Activated naive CD8-positive, alpha-beta T cell treated with anti-CD3 and anti-CD28 coated beads, Interleukin-2, amount 50 U/mL, for 24 hours (primary cell): ENCODE results near the gene SHISA6.

Experiments used
- ATAC-seq: fragments of 150-1000 bp; cut with Tn5 transposase; one replicate; pipeline ENCODE4 v1.10.0; 2021
- DNase-seq: peaks from one replicate; pipeline ENCODE4 v3.0.0; 2021
- H3K27ac Mint-ChIP-seq: one replicate; pipeline ENCODE4 v1.8.0; 2021; ENCODE audit warnings: mild to moderate bottlenecking, mixed read lengths
- H3K27me3 Mint-ChIP-seq: one replicate; pipeline ENCODE4 v1.8.0; 2021; ENCODE audit warnings: mixed read lengths
- H3K36me3 Mint-ChIP-seq: one replicate; pipeline ENCODE4 v1.8.0; 2021; ENCODE audit warnings: low read depth, mixed read lengths
- H3K4me1 Mint-ChIP-seq: one replicate; pipeline ENCODE4 v1.8.0; 2021; ENCODE audit warnings: mixed read lengths
- H3K4me3 Mint-ChIP-seq: one replicate; pipeline ENCODE4 v1.8.0; 2021; ENCODE audit warnings: mild to moderate bottlenecking, moderate library complexity, mixed read lengths
- H3K9me3 Mint-ChIP-seq: one replicate; pipeline ENCODE4 v1.8.0; 2021; ENCODE audit warnings: mixed read lengths

The SHISA6 gene

DNA sequence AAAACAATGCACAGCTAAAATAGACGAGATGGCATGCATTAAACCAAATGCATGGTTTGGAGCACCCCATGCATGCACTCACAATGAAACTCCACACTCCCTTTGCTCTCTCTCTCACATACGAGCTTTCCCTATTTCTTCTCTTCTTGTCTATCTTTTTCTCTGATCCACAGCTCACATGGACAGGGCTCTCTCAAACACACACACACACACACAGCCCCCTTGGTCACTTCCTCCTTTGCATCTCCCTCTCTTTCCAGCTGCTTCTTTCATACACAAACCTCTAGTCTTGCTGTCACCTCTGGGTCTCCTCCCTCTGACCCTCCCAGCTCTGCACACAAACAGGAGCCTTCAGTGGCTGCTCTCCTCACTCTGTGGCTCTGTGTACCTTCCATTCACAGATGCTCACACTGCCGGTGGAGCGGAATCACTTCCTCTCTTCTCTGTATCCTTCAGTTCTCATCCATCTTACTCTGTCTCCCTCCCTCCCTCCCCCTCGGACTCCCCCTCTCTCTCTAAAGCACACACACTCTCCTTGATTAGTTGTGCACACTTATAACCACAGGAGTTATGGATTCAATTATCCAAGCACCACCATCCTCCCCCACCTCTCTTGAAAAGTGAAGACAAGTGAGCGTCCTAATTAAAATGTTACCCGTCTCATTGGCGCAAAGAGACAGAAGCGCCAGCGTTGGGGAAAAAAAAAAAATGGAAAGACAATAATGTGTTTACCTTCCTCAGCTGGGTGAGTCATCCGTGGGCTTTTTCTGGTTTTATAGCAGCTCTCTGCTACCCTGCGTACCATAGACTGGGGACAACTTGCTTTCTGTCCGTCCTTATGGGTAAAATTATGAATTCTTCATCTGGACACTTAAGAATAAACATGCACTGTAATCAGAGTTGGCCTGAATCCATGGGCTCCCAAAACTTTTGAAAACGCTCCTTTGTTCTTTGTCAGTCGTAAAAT lies 90.8 kb downstream of the SHISA6 start:
- no peak for ATAC-seq
- H3K9me3 Mint-ChIP-seq = no peaks in the 10 kb centered on the region
- H3K36me3 Mint-ChIP-seq = no peaks in the 10 kb centered on the region
- no peaks in the 10 kb centered on the region for H3K4me1 Mint-ChIP-seq
- no peak overlapping the region for H3K27ac Mint-ChIP-seq
- H3K4me3 Mint-ChIP-seq = no peak overlapping the region
- DNase-seq = no peak
- H3K27me3 Mint-ChIP-seq = no peaks in the 10 kb centered on the region

DNA sequence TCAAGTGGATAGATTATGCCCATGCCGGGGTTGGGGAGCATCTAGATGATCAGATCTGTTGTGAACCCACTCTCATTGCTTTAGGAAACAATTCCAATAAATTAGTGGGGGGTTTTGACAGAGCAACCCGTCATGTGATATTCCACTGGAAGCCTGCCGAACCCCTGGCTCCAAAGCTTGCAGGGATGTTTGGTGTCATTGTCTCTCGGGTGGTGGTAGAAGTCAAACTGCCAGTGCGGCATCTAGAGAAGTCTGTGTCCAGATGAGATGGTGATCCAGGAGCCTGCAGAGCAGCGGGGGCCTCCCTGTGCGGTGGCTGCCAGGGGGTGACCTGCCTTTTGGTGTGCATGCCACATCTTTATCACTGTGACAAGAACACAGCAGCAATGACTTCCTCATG lies 91.7 kb downstream of the SHISA6 start:
- H3K27ac Mint-ChIP-seq = no peak overlapping the region
- ATAC-seq = no peak
- H3K36me3 Mint-ChIP-seq = no peaks in the 10 kb centered on the region
- DNase-seq = no peak
- no peaks in the 10 kb centered on the region for H3K27me3 Mint-ChIP-seq
- no peaks in the 10 kb centered on the region for H3K4me1 Mint-ChIP-seq
- no peaks in the 10 kb centered on the region for H3K9me3 Mint-ChIP-seq
- no peak overlapping the region for H3K4me3 Mint-ChIP-seq

DNA sequence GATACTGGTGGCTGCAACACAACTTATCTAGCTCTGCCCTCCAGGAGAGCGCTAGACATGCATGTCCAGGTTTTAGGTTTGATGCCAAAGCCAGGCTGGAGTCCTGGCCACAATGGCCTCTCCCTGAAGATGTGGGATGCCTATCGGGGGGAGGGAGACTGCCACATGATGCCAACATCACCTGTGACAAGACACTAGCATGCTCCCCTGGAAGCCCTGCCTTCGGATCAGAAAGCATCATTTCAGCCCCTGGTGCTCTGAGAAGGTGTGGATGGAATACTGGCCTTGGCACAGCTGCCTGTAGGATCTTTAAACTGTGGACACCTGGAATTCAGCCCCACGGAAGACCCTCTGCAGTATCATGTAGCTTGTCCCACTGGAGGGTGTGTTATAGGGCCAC lies 93.5 kb downstream of the SHISA6 start:
- no peaks in the 10 kb centered on the region for H3K4me1 Mint-ChIP-seq
- H3K9me3 Mint-ChIP-seq = no peaks in the 10 kb centered on the region
- ATAC-seq = no peak
- H3K27me3 Mint-ChIP-seq = no peaks in the 10 kb centered on the region
- no peak for DNase-seq
- H3K27ac Mint-ChIP-seq = no peak overlapping the region
- no peak overlapping the region for H3K4me3 Mint-ChIP-seq
- no peaks in the 10 kb centered on the region for H3K36me3 Mint-ChIP-seq

DNA sequence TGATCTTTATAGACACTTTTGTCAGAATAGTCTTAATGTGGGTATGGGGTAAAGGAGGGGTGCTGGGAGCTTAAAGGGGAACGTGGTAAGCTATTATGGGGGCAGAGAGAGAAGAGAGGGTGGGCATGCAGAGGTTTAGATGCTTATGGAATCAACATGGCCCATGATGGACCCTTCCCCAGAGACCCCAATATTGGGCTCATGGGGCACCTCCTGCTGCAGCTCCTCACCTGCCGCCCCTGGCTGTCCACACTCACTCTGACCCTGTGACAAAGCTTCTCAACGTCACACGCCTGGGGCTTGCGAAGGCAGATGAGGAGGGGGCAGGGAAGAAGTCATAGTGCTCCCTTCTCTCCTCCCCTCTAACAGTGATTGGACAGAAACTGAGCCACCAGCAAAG lies 95.3 kb downstream of the SHISA6 start:
- Mint-ChIP-seq H3K4me3 (no peak overlapping the region), H3K27ac (no peak overlapping the region), H3K36me3 (no peaks in the 10 kb centered on the region), H3K27me3 (no peaks in the 10 kb centered on the region), H3K9me3 (no peaks in the 10 kb centered on the region), H3K4me1 (no peaks in the 10 kb centered on the region)
- ATAC-seq = no peak
- no peak for DNase-seq

DNA sequence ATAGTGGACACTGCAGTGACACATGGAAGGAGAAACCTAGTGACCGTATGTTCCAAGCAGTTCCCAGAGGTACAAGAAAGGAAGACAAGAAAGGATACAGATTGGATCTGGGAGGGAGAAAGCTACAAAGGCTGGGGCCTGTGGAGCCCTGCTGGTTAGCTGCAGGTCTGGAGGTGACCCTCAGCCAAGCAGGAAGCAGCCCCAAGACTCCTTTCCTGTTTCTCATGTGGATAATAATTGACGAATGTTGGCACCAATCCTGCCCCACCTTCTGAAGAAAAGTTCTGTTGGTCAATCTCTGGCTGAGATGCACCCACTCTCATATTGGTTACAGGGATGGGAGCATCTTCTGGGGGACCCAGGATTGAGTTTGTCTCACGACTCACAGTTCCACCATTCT lies 99.8 kb downstream of the SHISA6 start:
- H3K27ac Mint-ChIP-seq = no peak overlapping the region
- no peaks in the 10 kb centered on the region for H3K36me3 Mint-ChIP-seq
- ATAC-seq (no peak), DNase-seq (no peak)
- no peak overlapping the region for H3K4me3 Mint-ChIP-seq
- no peaks in the 10 kb centered on the region for H3K4me1 Mint-ChIP-seq
- no peaks in the 10 kb centered on the region for H3K27me3 Mint-ChIP-seq
- H3K9me3 Mint-ChIP-seq = no peaks in the 10 kb centered on the region

DNA sequence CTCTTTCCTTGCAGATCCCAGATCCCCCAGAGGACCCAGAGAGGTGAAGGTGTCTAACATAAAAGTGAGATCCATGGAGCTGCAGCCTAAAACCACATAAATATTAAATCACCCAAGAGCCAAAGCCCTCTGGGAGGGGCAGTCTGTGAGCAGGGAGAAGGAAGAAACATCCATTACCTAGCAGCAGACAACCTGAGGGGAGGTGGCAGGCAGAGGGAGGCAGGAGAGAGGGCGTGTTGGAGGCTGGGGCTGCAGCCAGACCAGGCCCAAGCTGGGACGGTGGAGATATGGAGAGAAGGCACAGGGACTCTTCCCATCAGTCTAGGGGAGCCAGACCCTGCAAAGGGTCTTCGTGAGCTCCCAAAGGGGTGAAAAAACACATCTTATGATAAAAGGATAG lies 101.1 kb downstream of the SHISA6 start:
- DNase-seq = no peak

DNA sequence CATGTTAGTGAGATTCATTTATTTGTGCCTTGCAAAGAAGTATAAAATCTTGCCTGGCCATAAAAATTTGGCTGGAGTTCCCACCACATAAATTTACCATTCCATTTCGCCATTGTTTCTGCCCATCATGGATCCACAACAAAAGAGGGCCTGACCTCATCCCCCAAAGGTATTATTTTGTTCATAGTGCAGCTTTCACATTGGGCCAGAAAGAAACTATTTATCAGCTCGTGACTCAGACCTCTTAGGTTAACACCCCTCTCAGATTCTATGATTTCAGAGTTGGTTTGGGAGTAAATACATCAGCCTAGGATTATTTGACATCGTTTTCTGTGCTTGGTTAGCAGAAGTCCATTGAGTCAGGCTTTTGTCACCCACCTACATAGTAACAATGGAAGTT lies 108.1 kb downstream of the SHISA6 start:
- no peaks in the 10 kb centered on the region for H3K27me3 Mint-ChIP-seq
- ATAC-seq = no peak

More for the DNA sequence above, 101.1 kb downstream of the SHISA6 start:
- no peaks in the 10 kb centered on the region for H3K36me3 Mint-ChIP-seq
- ATAC-seq = no peak
- H3K4me3 Mint-ChIP-seq = no peak overlapping the region
- no peak overlapping the region for H3K27ac Mint-ChIP-seq
- H3K9me3 Mint-ChIP-seq = no peaks in the 10 kb centered on the region
- H3K27me3 Mint-ChIP-seq = no peaks in the 10 kb centered on the region
- no peaks in the 10 kb centered on the region for H3K4me1 Mint-ChIP-seq

DNA sequence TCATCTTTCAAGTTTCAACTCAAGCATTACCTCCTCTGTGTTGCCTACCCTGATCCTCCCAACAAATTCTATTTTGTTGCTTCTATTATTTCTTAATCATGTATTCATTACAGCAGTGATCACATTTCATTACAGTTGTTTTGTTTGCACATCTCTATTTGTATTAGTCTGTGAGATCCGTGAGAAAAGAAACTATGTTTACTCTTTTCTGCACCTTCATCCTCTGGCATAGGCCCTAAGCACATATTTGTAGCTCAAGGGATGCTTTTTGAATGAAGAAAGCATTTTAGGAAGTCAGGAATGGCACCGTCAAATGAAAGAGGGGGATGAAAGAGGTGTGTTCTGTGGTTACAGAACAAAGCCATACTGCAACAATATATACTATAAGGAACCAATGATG lies 110.5 kb downstream of the SHISA6 start:
- Mint-ChIP-seq H3K9me3 (peaks cover 28% of the 10 kb centered on the region), H3K4me3 (no peak overlapping the region), H3K4me1 (no peaks in the 10 kb centered on the region), H3K27me3 (no peaks in the 10 kb centered on the region), H3K36me3 (no peaks in the 10 kb centered on the region), H3K27ac (no peak overlapping the region)
- ATAC-seq (no peak), DNase-seq (no peak)

More for the DNA sequence above, 108.1 kb downstream of the SHISA6 start:
- Mint-ChIP-seq H3K27ac (no peak overlapping the region), H3K9me3 (peaks cover 20% of the 10 kb centered on the region), H3K4me3 (no peak overlapping the region), H3K36me3 (no peaks in the 10 kb centered on the region), H3K4me1 (no peaks in the 10 kb centered on the region)
- DNase-seq = no peak

DNA sequence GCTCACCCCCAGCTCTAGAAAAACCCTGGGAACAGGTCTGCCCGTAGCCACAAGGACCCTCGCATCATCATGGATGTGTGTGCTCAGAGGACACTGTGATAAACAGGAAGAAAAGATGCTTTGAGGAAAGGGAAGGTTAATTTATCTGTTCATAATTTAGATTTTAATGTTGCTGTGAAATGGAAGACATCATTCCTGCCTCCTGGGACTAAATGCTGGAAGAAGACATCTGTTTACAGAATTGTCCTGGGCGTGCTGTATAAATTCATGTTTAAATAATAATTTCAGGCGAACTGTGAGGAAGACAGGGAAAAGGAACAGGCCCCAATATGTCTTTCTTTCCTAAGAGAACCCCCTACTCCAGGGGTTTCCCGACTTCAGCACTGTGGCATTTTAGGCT lies 112.6 kb downstream of the SHISA6 start:
- no peaks in the 10 kb centered on the region for H3K4me1 Mint-ChIP-seq
- peaks cover 28% of the 10 kb centered on the region for H3K9me3 Mint-ChIP-seq
- no peak overlapping the region for H3K27ac Mint-ChIP-seq
- DNase-seq (no peak), ATAC-seq (no peak)
- no peaks in the 10 kb centered on the region for H3K27me3 Mint-ChIP-seq
- H3K4me3 Mint-ChIP-seq = no peak overlapping the region
- H3K36me3 Mint-ChIP-seq = no peaks in the 10 kb centered on the region

DNA sequence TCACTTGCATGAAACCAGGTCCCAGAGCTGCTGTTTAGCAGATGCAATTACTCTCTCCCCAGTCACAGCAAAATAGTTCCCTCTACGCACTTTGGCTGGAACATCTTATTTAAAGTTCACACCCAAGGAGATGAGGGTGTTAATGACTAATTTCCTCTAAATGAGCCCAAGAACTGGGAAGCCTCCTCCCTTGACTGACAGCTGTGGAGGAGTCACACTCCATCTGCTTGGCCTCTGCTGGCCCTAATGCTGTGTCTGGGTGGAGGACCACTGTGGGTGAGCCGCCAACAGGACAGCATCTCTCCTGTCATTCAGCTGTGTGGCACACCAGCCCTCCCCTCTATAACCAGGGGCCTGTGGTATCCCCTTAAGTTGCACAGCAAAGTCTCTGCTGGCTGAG lies 115.4 kb downstream of the SHISA6 start:
- no peak overlapping the region for H3K4me3 Mint-ChIP-seq
- DNase-seq (no peak), ATAC-seq (no peak)
- H3K4me1 Mint-ChIP-seq = no peaks in the 10 kb centered on the region
- no peak overlapping the region for H3K27ac Mint-ChIP-seq
- no peaks in the 10 kb centered on the region for H3K27me3 Mint-ChIP-seq
- H3K9me3 Mint-ChIP-seq = peaks cover 22% of the 10 kb centered on the region
- no peaks in the 10 kb centered on the region for H3K36me3 Mint-ChIP-seq

DNA sequence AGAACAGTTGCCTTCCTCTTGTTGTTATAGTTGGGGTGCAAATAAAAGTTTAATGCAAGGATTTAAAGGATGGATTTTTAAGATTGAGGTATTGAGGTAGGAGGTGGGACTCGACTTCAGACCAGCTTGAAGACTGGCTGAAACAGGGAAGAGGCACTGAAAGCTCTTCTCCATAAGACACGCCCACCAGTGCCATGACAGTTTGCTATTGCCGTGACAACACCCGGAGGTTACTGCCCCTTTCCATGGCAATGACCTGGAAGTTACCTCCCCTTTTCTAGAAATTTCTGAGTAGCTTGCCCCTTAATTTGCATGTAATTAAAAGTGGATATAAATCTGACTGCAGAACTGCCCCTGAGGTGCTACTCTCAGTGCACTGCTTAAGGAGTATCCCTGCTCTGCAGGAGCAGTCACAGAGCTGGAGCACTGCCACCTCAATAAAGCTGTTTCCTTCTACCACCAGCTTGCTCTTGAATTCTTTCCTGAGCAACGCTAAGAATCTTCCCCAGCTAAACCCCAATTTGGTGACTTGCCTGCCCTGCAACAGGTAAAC lies 122.6 kb downstream of the SHISA6 start:
- H3K4me1 Mint-ChIP-seq = no peaks in the 10 kb centered on the region
- no peak overlapping the region for H3K4me3 Mint-ChIP-seq
- H3K9me3 Mint-ChIP-seq = no peaks in the 10 kb centered on the region
- H3K27ac Mint-ChIP-seq = no peak overlapping the region
- ATAC-seq (no peak), DNase-seq (no peak)
- H3K36me3 Mint-ChIP-seq = no peaks in the 10 kb centered on the region
- H3K27me3 Mint-ChIP-seq = no peaks in the 10 kb centered on the region

DNA sequence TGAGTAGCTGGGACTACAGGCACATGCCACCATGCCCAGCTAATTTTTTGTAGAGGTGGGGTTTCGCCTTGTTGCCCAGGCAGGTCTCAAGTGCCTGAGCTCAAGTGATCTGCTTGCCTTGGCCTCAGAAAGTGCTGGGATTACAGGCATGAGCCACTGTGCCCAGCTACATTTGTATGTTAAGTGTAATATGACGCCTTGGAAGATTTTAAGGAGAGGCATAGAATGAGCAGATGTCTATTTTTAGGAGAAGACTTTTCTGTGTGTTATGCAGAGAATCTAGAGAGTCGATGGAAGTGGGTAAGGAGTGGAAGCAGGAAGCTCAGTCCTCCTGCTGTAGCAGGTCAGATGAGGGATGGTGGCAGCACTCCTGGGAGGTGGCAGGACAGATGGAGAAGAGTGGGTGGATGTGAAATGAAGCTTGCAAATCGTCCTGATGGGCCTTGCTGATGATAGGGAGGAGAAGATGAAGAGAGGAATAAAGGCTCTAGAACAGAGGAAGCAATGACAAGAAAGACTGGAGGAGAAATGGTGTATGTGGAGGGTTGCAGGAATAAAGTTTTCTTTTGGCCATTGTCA lies 125.3 kb downstream of the SHISA6 start:
- Mint-ChIP-seq H3K27me3 (no peaks in the 10 kb centered on the region), H3K4me1 (no peaks in the 10 kb centered on the region), H3K36me3 (no peaks in the 10 kb centered on the region), H3K27ac (no peak overlapping the region), H3K9me3 (no peaks in the 10 kb centered on the region), H3K4me3 (no peak overlapping the region)
- DNase-seq (no peak), ATAC-seq (no peak)

DNA sequence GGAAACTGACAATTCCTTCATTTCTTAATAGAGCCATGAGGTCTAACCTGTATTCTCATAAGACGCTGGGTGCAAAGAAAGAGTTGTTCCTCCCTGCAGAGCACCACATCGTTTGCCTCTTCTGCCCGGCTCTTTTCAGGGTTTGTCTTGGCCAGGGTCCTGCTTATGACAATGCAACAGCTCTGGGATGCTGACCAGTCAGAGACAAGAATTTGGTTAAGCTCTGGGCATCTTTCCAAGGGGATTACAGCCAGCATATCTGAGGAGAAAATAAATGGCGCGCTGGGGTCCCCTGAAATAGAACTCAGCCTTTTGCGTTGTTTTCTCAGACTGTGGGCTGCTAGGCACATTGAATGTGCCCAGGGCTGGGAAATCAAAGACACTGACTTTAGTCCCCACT lies 128.6 kb downstream of the SHISA6 start:
- Mint-ChIP-seq H3K4me1 (no peaks in the 10 kb centered on the region), H3K27me3 (no peaks in the 10 kb centered on the region), H3K9me3 (no peaks in the 10 kb centered on the region), H3K27ac (no peak overlapping the region), H3K4me3 (no peak overlapping the region), H3K36me3 (no peaks in the 10 kb centered on the region)
- no peak for DNase-seq
- no peak for ATAC-seq

DNA sequence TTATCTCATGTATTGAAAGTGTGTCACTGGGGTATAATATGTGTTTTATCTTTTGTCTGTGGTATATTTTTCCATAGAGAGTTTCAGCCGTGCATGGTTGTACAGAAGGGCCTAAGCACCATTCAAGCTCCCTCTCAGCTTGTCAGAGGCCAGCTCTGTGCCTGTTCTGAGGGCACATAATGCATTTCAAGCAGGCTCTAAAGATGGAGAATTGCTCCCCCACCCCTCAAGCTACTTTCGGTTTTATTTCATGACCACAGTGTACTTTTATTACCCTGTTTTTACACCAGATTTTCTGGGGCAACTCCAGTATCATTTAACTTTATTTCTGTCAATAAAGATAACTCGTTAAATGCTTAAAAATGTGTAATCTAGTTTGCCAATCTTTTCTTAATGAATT lies 131.7 kb downstream of the SHISA6 start:
- no peaks in the 10 kb centered on the region for H3K9me3 Mint-ChIP-seq
- ATAC-seq (no peak), DNase-seq (no peak)
- H3K4me3 Mint-ChIP-seq = no peak overlapping the region
- no peaks in the 10 kb centered on the region for H3K36me3 Mint-ChIP-seq
- no peak overlapping the region for H3K27ac Mint-ChIP-seq
- no peaks in the 10 kb centered on the region for H3K4me1 Mint-ChIP-seq
- no peaks in the 10 kb centered on the region for H3K27me3 Mint-ChIP-seq

DNA sequence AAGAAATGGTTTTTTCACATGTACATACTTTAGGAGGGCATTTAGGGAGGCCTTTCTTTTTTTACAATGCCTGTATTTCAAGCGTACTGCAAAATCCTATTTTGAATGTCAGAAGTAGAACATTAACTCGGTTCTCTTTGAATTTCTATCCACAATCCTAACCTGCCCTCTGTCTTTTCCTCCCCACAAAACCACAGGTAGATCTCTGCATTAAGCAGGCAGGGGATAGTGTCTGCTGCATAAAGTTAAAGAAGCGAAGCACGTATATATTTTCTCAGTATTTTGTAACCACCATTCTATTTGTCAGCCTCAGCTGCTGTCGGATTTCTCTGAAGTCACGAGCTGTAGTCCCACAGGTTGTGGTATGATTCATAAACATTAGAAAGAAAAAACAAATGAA lies 137.5 kb downstream of the SHISA6 start:
- Mint-ChIP-seq H3K27ac (no peak overlapping the region), H3K4me3 (no peak overlapping the region), H3K4me1 (no peaks in the 10 kb centered on the region), H3K36me3 (no peaks in the 10 kb centered on the region), H3K9me3 (peaks cover 10% of the 10 kb centered on the region), H3K27me3 (no peaks in the 10 kb centered on the region)
- no peak for ATAC-seq
- no peak for DNase-seq
